Measurements from ENCODE around the gene VPS36.

GRCh38 chr13:52414963-52415362 lies 35.5 kb downstream of the VPS36 start:
- no peak for TF ChIP-seq CTCF (IDR thresholded peaks at IDR 0.05)
- TF ChIP-seq MAFK (IDR thresholded peaks at IDR 0.05; ENCODE audit: partially characterized antibody): no peak
- TF ChIP-seq MYC (IDR thresholded peaks at IDR 0.05; ENCODE audit: borderline replicate concordance, low read length): no peak

Measured in A549 (cell line).